A172 (cell line): Measurements from ENCODE around the gene LECT2. TPM values are rescaled to one million over a fixed set of nuclear protein-coding genes. Genes with fewer than 3 reads are reported as not detected.

ENCODE experiments used
- DNase-seq: peaks from one replicate; pipeline ENCODE4 v3.0.0-alpha.2; 2015; ENCODE audit warnings: low spot score
- total RNA-seq: library from RNA; depleted of rRNA; stranded (reverse); fragments of >200 nt; shearing (Covaris generic); gene quantifications from 2 replicates; pipeline ENCODE4 v1.2.3, GENCODE V29; 2014; rRNA removed

Gene LECT2
- total RNA-seq, 1 experiment from 2014 or later, result not detected

DNA sequence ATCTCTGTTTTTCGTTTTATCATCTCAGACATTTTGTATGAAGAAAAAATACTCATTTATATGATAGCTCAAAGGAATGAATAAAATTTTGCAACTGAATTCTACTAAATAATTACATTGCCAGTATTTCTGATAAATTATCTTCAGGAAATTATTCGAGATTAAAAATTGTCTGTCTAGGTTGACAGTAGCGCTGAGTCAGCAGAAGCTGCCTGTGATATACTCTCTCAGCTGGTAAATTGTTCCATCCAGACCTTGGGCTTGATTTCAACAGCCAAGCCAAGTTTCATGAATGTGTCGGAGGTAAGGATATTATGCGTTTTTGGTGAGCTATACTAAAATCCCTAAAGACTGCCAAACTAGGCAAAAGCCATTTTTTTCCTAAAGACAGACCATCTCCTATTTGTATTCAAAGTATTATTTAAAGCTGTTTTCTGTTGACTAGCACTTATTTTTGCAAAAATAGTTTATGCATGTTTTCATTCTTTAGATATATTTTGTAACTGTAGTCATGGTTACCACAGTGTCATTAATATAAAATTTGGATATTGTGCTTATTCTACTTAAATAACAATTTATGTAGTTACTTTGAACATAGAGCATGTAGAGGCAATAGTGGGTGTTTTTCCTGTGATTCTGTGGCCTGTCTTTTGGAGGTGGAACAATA is 17.4 kb downstream of the LECT2 start:
- no peak for DNase-seq

DNA sequence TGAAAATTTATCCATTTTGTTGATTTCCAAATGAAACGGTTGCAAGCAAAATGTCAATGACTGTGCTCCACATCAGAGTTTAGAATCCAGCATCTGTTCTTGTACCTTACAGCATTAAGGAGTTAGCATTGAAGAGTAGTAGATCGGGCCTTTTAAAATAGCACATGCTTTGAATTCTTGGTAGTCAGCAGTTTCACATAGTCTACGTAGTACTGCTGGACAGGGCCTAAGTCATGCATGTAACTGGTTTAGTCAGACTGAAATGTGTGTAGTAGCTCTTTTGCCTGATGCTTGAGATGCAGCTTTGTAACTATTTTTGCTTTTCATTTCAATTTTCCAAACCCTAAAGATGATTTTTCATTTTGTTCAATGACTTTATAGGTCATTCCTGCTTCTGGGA is 19.8 kb downstream of the LECT2 start:
- no peak for DNase-seq

DNA sequence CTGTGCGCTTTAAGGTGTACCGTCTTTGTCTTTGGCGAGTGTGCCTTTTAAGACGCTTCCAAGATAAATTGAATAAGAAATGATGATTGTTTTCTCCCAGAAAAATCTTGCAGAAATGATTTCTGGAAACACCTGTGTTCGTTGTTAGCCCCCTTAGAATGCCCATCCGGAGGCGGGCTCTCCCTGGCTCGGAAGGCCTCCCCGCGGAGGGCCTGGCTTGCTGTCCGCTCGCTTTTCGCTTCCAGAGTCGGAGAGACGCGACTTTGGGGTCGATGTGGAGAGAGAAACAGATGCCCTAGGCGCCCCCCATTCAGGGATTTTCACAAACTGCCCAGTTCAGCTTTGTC is 23.9 kb downstream of the LECT2 start:
- no peak for DNase-seq

DNA sequence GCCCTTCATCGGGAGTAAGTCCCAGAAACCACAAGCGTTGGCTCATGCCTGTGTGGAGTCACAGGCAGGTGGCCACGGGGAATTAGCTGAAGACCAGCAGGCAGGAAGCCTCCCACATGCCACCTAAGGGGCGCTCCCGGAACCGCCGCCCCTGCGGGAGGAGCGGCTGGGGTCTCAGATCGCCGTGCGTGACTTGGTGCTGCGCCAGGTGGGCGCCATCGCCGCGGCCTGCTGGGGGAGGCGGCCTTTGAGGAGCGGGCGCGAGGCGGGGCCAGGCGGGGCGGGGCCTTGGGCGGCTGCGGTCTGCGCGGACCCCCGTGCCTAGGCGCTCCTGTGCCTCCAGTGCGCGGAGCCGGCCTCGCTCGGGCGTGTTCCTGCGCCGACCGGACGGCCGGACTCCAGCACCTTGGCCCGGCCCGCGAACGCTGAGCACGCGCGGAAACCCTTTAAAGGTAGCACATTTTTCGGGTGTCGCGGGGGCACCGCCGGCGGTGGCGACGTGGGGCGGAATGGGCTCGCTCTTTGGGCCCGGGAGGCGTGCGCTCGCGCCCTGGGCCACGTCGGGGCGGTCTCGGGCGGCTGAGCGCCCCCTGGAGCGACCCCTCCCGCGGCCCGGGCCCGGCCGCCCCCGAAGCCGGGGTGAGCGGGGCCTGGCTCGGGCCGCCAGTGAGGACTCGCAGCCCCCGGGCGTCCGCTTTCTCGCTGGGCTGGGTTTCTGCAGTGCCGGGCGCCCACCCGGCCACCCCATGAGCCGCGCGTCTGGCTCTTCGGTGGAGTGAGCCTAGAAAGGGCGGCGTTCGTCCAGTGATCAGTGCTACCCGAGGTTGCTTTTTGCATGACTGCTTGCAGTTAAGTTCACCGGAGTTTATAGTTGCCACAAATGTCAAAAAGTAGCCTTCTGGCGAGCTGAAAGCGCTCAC is 24.5 kb downstream of the LECT2 start:
- DNase-seq, result no peak

DNA sequence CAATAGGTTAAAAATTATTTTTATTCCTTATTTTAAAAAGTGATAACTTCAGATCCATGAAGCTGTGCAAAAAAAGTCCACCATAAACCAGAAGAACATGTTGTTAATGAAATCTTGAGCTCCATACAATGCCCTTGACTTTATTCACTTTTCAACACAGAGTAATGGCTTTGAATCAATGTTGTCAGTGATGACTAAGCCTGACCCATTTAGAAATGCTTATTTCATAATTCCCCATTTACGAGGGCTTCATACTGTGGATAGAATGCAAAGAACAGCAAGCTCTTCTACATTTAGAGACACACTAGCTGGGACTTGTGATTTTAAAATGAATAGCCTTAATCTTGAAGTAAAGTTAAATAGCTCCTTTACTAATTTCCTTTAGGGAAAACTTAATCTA is 33.4 kb downstream of the LECT2 start:
- peak; percentile 8 for DNase-seq

DNA sequence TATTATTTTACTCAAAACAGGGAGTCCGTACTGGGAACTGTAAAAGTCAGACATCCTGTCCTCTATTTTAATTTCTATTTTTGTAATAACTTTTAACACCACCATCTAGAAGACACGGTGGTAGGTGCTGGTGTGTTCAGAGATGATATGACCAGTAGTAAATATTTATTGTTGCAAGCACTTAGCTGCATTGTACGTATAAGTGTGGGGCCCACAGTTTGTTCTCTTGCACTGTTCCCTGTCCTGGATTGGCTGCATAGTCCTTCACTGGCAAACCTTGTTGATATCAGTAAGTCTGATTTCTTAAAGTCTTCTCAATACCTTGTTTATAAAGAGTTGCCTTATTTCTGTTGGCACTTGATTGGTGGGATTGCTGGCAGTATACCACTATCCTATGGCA is 34.6 kb downstream of the LECT2 start:
- DNase-seq, result no peak

DNA sequence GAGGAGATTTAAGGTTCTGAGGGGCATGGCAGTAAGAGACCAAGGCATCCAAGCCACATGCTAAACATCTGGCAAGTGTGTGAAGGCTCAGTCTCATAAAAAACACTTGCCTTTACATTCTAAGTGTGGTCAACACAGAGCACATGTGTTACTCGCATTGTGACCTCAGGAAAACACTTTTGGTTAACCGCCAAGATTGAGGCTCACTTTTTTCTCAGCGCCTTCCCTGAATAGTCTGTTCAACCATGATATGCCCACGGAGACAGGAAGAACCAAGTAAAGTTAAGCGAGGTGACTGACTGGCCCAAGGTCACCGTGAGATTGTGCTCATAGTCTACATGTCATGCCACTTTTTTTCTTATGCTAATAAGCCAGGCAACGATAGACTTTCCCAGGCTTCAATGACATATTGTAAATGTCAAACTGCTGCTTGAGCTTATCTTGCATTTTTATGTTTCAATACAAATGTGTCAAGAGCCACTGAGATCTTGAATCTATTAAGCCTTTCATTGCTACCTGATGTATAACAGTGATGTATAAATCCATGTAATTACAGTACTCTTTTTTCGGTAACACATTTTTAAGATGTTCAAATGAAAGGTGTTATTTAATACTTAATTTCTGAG is 38.0 kb downstream of the LECT2 start:
- DNase-seq, result no peak

DNA sequence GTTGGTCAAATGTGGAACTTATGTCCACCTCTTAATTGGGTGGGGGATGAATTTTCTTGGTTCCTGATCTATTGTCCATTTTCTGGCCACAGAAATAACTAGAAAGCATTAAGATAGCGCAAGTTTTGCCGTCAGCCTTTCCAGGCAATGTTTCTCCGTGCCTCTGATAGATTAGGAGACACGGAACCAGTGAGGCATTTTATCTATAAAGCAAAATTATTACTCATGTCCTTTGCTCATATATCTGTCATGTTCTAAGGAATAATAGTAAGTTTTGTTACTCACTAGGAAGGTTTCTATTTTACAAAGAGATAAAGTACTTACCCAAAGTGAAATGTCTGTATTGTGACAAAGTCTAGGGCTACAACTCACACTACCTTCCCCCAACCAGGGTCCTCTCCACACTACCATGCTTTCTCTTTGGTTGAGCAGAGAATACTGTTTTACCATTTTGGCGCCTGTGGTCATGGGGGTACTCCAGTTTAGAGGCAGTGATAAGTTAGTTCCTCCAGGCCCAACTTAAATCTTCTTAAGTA is 39.2 kb downstream of the LECT2 start:
- no peak for DNase-seq

DNA sequence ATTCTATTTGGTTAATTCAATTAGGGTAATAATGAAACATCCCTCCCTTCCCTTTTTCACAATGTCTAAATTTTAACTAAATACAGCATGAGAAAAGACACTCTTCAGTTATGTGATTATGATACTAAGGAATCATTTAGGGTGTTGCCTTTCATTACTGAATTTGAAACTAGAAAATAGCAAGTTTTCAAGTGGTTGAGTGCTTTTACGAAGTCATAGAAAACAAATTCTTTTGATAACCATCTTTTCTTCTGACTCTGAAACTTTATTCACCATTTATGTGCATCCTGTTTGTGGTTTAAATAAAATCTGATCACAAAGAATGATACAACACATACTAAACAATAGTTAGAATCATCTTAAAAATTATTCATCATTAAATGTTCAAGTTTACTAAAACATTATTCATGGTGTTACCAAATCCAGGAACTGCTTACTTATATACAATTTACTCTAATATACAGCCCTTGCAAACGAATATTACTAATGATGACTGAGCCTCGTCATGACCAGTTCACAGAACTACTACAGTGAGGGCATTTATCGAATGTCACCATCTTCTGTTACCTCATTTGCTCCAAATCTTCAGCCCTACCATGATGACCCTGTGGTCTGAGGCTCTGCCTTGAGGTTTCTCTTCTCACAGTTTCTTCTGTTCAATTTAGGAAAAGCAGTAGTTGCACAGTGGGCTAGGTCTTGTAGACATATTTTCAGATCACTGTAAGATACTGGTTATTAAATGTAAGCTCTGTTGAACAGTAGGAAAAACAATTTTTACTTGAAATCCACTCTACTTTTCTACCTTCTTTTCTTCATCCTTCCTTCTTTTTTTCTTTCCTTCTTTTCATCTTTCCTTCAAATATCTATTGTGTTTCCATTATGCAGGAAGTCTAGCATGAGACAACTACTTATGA is 40.8 kb downstream of the LECT2 start:
- DNase-seq, result no peak

DNA sequence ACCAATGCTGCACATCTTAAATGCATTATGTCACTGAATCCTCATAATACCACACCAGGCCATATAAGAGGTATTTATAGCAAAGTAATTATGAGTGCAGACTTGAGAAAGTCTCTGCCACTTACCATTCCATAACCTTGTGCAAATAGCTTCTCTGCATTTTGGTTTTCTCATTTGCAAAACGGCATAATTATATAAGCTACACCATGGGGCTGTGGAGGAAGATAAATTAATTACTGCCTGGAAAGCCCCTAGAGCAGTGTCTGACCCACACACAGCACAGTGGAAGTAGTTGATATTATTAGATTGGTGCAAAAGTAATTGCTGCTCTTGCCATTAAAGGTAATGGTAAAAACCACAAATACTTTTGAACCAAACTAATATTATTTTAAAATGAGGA is 49.6 kb downstream of the LECT2 start:
- DNase-seq, result no peak

DNA sequence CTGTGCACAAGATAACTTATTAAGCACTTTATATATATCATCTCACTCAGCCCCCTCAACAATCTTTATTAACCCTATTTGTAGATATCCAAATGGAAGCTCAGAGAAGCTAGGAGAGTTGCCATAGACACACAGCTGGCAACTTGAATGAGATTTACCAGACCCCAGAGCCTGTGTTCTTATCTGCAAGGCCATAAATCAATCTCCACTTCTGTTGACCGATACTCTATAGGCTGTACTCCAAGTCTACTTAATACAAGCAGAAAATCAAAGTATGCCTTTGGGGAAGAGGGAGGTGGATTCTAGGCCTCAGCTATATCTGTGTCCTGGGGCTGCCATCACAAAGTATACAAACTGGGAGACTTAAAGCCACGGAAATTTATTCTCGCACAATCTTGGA is 53.1 kb downstream of the LECT2 start:
- DNase-seq, result no peak

DNA sequence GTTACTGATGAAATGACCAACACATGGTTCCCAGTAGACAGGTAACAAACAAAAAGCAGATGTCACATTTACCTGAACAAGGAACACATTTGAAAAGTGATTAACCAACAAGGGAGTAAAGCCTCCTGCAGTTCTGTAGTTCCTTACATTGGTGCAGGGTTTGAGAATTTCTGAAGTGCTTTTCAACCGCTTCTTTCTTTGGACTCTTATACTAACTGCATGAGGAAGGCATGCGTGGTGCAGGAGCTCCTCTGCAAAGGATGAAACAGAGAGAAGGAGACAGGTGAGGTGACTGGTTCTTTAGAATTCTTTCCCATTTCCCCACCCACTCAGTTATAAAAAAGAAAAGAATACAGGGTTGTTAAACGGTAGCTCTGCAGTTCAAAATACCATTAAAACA is 54.5 kb downstream of the LECT2 start:
- no peak for DNase-seq

DNA sequence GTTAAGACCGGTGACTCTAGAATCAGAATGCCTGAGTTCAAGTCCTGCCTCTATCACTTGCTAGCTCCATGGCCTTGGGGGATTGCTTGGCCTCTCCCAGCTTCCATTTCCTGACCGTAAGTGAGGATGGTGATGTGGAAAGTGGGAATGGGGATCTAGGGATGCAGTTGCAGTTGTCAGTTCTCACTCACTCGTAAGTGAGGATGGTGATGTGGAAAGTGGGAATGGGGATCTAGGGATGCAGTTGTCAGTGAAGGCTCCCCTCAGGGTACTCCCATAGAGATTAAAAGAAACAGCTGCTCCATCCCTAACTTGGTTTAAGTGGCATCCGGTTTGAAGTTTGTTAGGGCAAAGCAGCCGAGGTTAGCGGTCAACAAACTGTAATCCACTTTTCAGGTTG is 56.1 kb downstream of the LECT2 start:
- no peak for DNase-seq

Other genes with a start within 250 kb of the LECT2 start
- gene SLC25A48, start 120.3 kb downstream of the LECT2 start, total RNA-seq, result not detected in 2 replicates
- not detected in 2 replicates for gene IL9, start 59.1 kb downstream of the LECT2 start, total RNA-seq
- 10.5 and 11.6 TPM in 2 replicates for gene TGFBI, start 74.0 kb upstream of the LECT2 start, total RNA-seq
- 55.9 and 58.8 TPM in 2 replicates for gene SMAD5, start 177.9 kb upstream of the LECT2 start, total RNA-seq
- gene SMIM32, start 238.2 kb upstream of the LECT2 start, total RNA-seq, result not detected in 2 replicates